GM21390 (cell line): ENCODE results near the gene FGFBP3.

ENCODE experiments used
- ATAC-seq: cut with Tn5 transposase; IDR thresholded peaks from one replicate; pipeline ENCODE4 v1.9.1; 2021; ENCODE audit not compliant: unreplicated experiment

The FGFBP3 gene

DNA sequence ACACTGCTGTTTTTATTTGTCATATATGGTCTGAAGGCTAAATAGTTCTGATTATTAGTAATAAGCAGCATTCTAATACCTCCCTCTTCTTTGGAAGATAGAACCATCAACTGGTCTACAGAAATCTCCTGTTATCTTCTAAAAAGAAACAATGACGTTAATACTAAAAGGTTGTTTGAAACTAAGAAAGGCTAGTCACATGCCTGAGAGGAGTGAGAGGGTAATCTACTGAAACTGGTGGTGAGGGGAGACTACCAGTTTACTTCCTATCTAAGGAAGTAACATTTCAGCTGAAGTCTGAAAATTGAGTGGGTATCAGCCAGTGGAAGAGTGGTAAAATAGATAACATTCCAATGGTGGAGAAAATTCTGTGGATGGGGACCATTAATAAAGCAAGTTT, 48.4 kb downstream of the FGFBP3 start:
- no peak for ATAC-seq

DNA sequence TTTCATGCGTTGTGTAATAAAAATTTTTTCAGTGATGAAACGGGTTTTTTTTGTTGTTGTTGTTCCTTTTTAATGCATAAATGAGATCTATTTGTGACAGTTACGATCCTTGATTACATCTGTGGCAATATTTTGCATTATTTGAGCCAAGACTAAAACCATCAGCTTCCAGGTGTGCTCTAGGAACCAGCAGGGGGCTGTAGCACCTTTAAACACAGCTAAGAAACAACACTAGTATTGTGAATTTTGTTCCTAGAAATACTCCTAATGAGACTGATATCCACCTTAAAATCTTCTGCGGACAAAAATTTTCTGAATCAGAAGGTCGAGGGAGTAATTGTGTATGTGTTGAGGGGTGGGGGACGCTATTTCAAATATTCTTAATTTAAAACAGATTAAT, 52.6 kb downstream of the FGFBP3 start:
- ATAC-seq: no peak
